Nephron progenitor cell (in vitro differentiated cells): Measurements from ENCODE around the gene BRPF1.

Experiments used
- DNase-seq: peaks from one replicate; pipeline ENCODE4 v3.0.0; 2021
- H3K27ac Mint-ChIP-seq: 2 replicates; pipeline ENCODE4 v1.8.0; 2021; ENCODE audit warnings: mild to moderate bottlenecking, moderate library complexity, mixed read lengths
- H3K27me3 Mint-ChIP-seq: 2 replicates; pipeline ENCODE4 v1.8.0; 2021; ENCODE audit warnings: mild to moderate bottlenecking, low read depth, mixed read lengths; ENCODE audit not compliant: poor library complexity
- H3K36me3 Mint-ChIP-seq: 2 replicates; pipeline ENCODE4 v1.8.0; 2021; ENCODE audit warnings: low read depth, mixed read lengths
- H3K4me1 Mint-ChIP-seq: 2 replicates; pipeline ENCODE4 v1.8.0; 2021; ENCODE audit warnings: mixed read lengths
- H3K4me3 Mint-ChIP-seq: 2 replicates; pipeline ENCODE4 v1.8.0; 2021; ENCODE audit warnings: mild to moderate bottlenecking, moderate library complexity, mixed read lengths
- H3K9me3 Mint-ChIP-seq: 2 replicates; pipeline ENCODE4 v1.8.0; 2021; ENCODE audit warnings: mild to moderate bottlenecking, moderate library complexity, mixed read lengths
- CTCF ChIP-seq: fragments of 200-600 bp; sonication (generic); IDR thresholded peaks from 2 replicates; pipeline ENCODE4 v1.5.0; 2021; ENCODE audit warnings: antibody characterized with exemption

Gene BRPF1

GRCh38 chr3:9731206-9732079 lies at the start of gene BRPF1:
Gene BRPF1 (plus strand): TSS chr3:9731735. CDS start chr3:9734141, 2,406 bp downstream.
- Mint-ChIP-seq H3K27ac (peak within 1 kb of the TSS; percentile 100), H3K36me3 (peaks cover 27% of the 10 kb centered on the region), H3K4me3 (peak within 1 kb of the TSS; percentile 92), H3K9me3 (no peaks in the 10 kb centered on the region), H3K27me3 (peaks cover 13% of the 10 kb centered on the region), H3K4me1 (peaks cover 32% of the 10 kb centered on the region)
- DNase-seq: peak; percentile 100
- no peak for TF ChIP-seq CTCF

GRCh38 chr3:9682096-9682495 lies 49.4 kb upstream of the BRPF1 start:
- no peak for DNase-seq
- Mint-ChIP-seq H3K4me1 (no peaks in the 10 kb centered on the region), H3K4me3 (no peak overlapping the region), H3K9me3 (no peaks in the 10 kb centered on the region), H3K27ac (peak overlapping the region; percentile 9), H3K27me3 (no peaks in the 10 kb centered on the region), H3K36me3 (peaks cover 54% of the 10 kb centered on the region)
- no peak for TF ChIP-seq CTCF

- Mint-ChIP-seq H3K4me3 (no peak overlapping the region), H3K27me3 (no peaks in the 10 kb centered on the region), H3K4me1 (no peaks in the 10 kb centered on the region), H3K9me3 (no peaks in the 10 kb centered on the region), H3K36me3 (peaks cover 54% of the 10 kb centered on the region), H3K27ac (no peak overlapping the region)
- no peak for TF ChIP-seq CTCF
- DNase-seq: no peak
Observed at GRCh38 chr3:9683426-9683825, 48.1 kb upstream of the BRPF1 start.

- H3K4me3 Mint-ChIP-seq: no peak overlapping the region
- TF ChIP-seq CTCF: no peak
- no peaks in the 10 kb centered on the region for H3K9me3 Mint-ChIP-seq
- H3K27ac Mint-ChIP-seq: peak overlapping the region; percentile 55
- no peaks in the 10 kb centered on the region for H3K4me1 Mint-ChIP-seq
- peaks cover 41% of the 10 kb centered on the region for H3K36me3 Mint-ChIP-seq
- H3K27me3 Mint-ChIP-seq: no peaks in the 10 kb centered on the region
- DNase-seq: no peak
Observed at GRCh38 chr3:9685216-9686049, 46.1 kb upstream of the BRPF1 start.

GRCh38 chr3:9686050-9686550 lies 45.4 kb upstream of the BRPF1 start:
- Mint-ChIP-seq H3K27me3 (no peaks in the 10 kb centered on the region), H3K4me3 (no peak overlapping the region), H3K4me1 (no peaks in the 10 kb centered on the region), H3K9me3 (no peaks in the 10 kb centered on the region), H3K27ac (no peak overlapping the region), H3K36me3 (peaks cover 38% of the 10 kb centered on the region)
- TF ChIP-seq CTCF: no peak
- no peak for DNase-seq
